Activated CD4-positive, alpha-beta T cell treated with anti-CD3 and anti-CD28 coated beads for 36 hours (primary cell): Measurements from ENCODE around the gene KLC1. TPM values are rescaled to one million over a fixed set of nuclear protein-coding genes. Genes with fewer than 3 reads are reported as not detected.
A peak's percentile ranks its signal among the peaks of the same experiment; 100 is the strongest.
"Not testable (repeated sequence)": the region's sequence is repeated elsewhere in the genome, so short reads cannot be mapped to it uniquely, and the experiment has no call there.

Source experiments
- ATAC-seq: fragments of 200-7000 bp; cut with Tn5 transposase; one replicate; pipeline ENCODE4 v1.10.0; 2021; ENCODE audit warnings: mild to moderate bottlenecking, moderate library complexity
- CTCF ChIA-PET: fragments of 350-600 bp; sonication (Branson Sonifier 250); formaldehyde crosslinking; loops from one replicate; lab custom pipeline; 2021; ENCODE audit warnings: antibody characterized with exemption; lab: Charles Lee
- POLR2A ChIA-PET: fragments of 350-600 bp; sonication (Branson Sonifier 250); formaldehyde crosslinking; loops from one replicate; lab custom pipeline; 2021; ENCODE audit warnings: antibody characterized with exemption, inconsistent platforms; lab: Charles Lee
- DNase-seq: peaks from one replicate; pipeline ENCODE4 v3.0.0-alpha.2; 2020
- H3K27ac Mint-ChIP-seq: one replicate; pipeline ENCODE4 v1.8.0; 2021; ENCODE audit warnings: mixed read lengths
- H3K27me3 Mint-ChIP-seq: one replicate; pipeline ENCODE4 v1.8.0; 2021; ENCODE audit warnings: mixed read lengths
- H3K36me3 Mint-ChIP-seq: one replicate; pipeline ENCODE4 v1.8.0; 2021; ENCODE audit warnings: low read depth, mixed read lengths
- H3K4me1 Mint-ChIP-seq: one replicate; pipeline ENCODE4 v1.8.0; 2021; ENCODE audit warnings: mixed read lengths
- H3K4me3 Mint-ChIP-seq: one replicate; pipeline ENCODE4 v1.8.0; 2021; ENCODE audit warnings: mild to moderate bottlenecking, moderate library complexity, mixed read lengths
- H3K9me3 Mint-ChIP-seq: one replicate; pipeline ENCODE4 v1.8.0; 2021; ENCODE audit warnings: low read depth, mixed read lengths
- intact Hi-C, 2 experiments: fragments of 100-400 bp; cut with DNase I in 1 of 2; cut with micrococcal nuclease in 1 of 2; formaldehyde crosslinking; loops; one replicate each; pipeline versions ENCODE4 v1.14.2 to v1.15.1; 2022 to 2024; cut with DNase I, micrococcal nuclease
- total RNA-seq, 2 experiments: library from RNA; stranded (reverse); gene quantifications; one replicate each; pipeline ENCODE4 v1.2.3, GENCODE V29; 2021

KLC1 gene
- total RNA-seq, 2 experiments from 2014 or later = 97.4 to 113 TPM

- no peak for ATAC-seq
- ChIA-PET POLR2A (no interaction called here), CTCF (interaction anchor here (0.7 kb wide), 1 partner anchor 18 kb away, joined by 3 read pairs; no protein-coding TSS in a partner anchor)
Measured at GRCh38 chr14:103649001-103649400, 20.0 kb downstream of the KLC1 start.

GRCh38 chr14:103650213-103650612 is 21.2 kb downstream of the KLC1 start:
- ChIA-PET POLR2A (no interaction called here), CTCF (no interaction called here)
- H3K36me3 Mint-ChIP-seq = peaks cover 5% of the 10 kb centered on the region
- H3K4me3 Mint-ChIP-seq = no peak overlapping the region
- no peaks in the 10 kb centered on the region for H3K27me3 Mint-ChIP-seq
- H3K4me1 Mint-ChIP-seq = peaks cover 11% of the 10 kb centered on the region
- ATAC-seq = no peak
- DNase-seq = no peak
- no peak overlapping the region for H3K27ac Mint-ChIP-seq
- H3K9me3 Mint-ChIP-seq = no peaks in the 10 kb centered on the region
- intact Hi-C loops = no loop called here

More at GRCh38 chr14:103649001-103649400, 20.0 kb downstream of the KLC1 start:
- no peaks in the 10 kb centered on the region for H3K27me3 Mint-ChIP-seq
- H3K9me3 Mint-ChIP-seq = no peaks in the 10 kb centered on the region
- no peak for DNase-seq
- intact Hi-C loops = no loop called here
- H3K4me1 Mint-ChIP-seq = peaks cover 8% of the 10 kb centered on the region
- H3K36me3 Mint-ChIP-seq = no peaks in the 10 kb centered on the region
- no peak overlapping the region for H3K27ac Mint-ChIP-seq
- H3K4me3 Mint-ChIP-seq = no peak overlapping the region

- no peak overlapping the region for H3K27ac Mint-ChIP-seq
- DNase-seq (no peak), ATAC-seq (no peak)
- intact Hi-C loops = no loop called here
- no peaks in the 10 kb centered on the region for H3K9me3 Mint-ChIP-seq
- no peak overlapping the region for H3K4me3 Mint-ChIP-seq
- peaks cover 9% of the 10 kb centered on the region for H3K4me1 Mint-ChIP-seq
- ChIA-PET CTCF (no interaction called here), POLR2A (no interaction called here)
- peaks cover 13% of the 10 kb centered on the region for H3K36me3 Mint-ChIP-seq
- H3K27me3 Mint-ChIP-seq = no peaks in the 10 kb centered on the region
Measured at GRCh38 chr14:103651585-103651984, 22.6 kb downstream of the KLC1 start.

GRCh38 chr14:103652806-103653205 is 23.8 kb downstream of the KLC1 start:
- Mint-ChIP-seq H3K4me1 (peaks cover 9% of the 10 kb centered on the region), H3K27me3 (no peaks in the 10 kb centered on the region), H3K4me3 (no peak overlapping the region), H3K36me3 (peaks cover 13% of the 10 kb centered on the region), H3K9me3 (no peaks in the 10 kb centered on the region), H3K27ac (no peak overlapping the region)
- ChIA-PET CTCF (interaction anchor here (0.6 to 1.2 kb wide), 2 partner anchors 39 to 356 kb away, joined by 3 to 6 read pairs; no protein-coding TSS in a partner anchor), POLR2A (no interaction called here)
- ATAC-seq (no peak), DNase-seq (no peak)
- intact Hi-C loops = no loop called here

GRCh38 chr14:103653336-103653735 is 24.3 kb downstream of the KLC1 start:
- POLR2A ChIA-PET, DNase-seq, intact Hi-C loops, H3K9me3 Mint-ChIP-seq, H3K4me1 Mint-ChIP-seq, H3K27ac Mint-ChIP-seq, H3K27me3 Mint-ChIP-seq, H3K4me3 Mint-ChIP-seq, ATAC-seq: not testable (repeated sequence)
- peaks cover 13% of the 10 kb centered on the region for H3K36me3 Mint-ChIP-seq
- CTCF ChIA-PET = interaction anchor here (0.6 to 1.2 kb wide), 2 partner anchors 40 to 357 kb away, joined by 3 to 6 read pairs; no protein-coding TSS in a partner anchor

GRCh38 chr14:103653805-103654204 is 24.8 kb downstream of the KLC1 start:
- Mint-ChIP-seq H3K27ac (peak overlapping the region; percentile 84), H3K9me3 (no peaks in the 10 kb centered on the region), H3K36me3 (peaks cover 13% of the 10 kb centered on the region), H3K27me3 (no peaks in the 10 kb centered on the region), H3K4me1 (peaks cover 9% of the 10 kb centered on the region), H3K4me3 (no peak overlapping the region)
- ChIA-PET POLR2A (no interaction called here), CTCF (no interaction called here)
- intact Hi-C loops = no loop called here
- DNase-seq = no peak
- no peak for ATAC-seq

- intact Hi-C loops = no loop called here
- Mint-ChIP-seq H3K9me3 (no peaks in the 10 kb centered on the region), H3K36me3 (peaks cover 17% of the 10 kb centered on the region), H3K27ac (peak overlapping the region; percentile 66), H3K27me3 (no peaks in the 10 kb centered on the region), H3K4me3 (no peak overlapping the region), H3K4me1 (peaks cover 9% of the 10 kb centered on the region)
- CTCF ChIA-PET = no interaction called here
- DNase-seq (no peak), ATAC-seq (no peak)
- POLR2A ChIA-PET = no interaction called here
Measured at GRCh38 chr14:103654619-103655018, 25.6 kb downstream of the KLC1 start.

GRCh38 chr14:103656031-103656755 is 27.2 kb downstream of the KLC1 start:
- DNase-seq = no peak
- ChIA-PET CTCF (interaction anchor here (0.7 to 0.8 kb wide), 3 partner anchors 12 to 161 kb away, joined by 3 read pairs; no protein-coding TSS in a partner anchor), POLR2A (no interaction called here)

GRCh38 chr14:103656756-103657133 is 27.7 kb downstream of the KLC1 start:
- intact Hi-C loops = no loop called here
- Mint-ChIP-seq H3K4me3 (no peak overlapping the region), H3K27ac (no peak overlapping the region), H3K36me3 (peaks cover 23% of the 10 kb centered on the region), H3K27me3 (no peaks in the 10 kb centered on the region), H3K4me1 (peaks cover 5% of the 10 kb centered on the region), H3K9me3 (no peaks in the 10 kb centered on the region)
- ChIA-PET CTCF (interaction anchor here (0.8 kb wide), 1 partner anchor 21 kb away, joined by 3 read pairs; no protein-coding TSS in a partner anchor), POLR2A (no interaction called here)
- ATAC-seq = no peak
- no peak for DNase-seq

More at GRCh38 chr14:103656031-103656755, 27.2 kb downstream of the KLC1 start:
- intact Hi-C loops = no loop called here
- no peak for ATAC-seq
- Mint-ChIP-seq H3K27me3 (no peaks in the 10 kb centered on the region), H3K27ac (no peak overlapping the region), H3K36me3 (peaks cover 22% of the 10 kb centered on the region), H3K4me1 (peaks cover 5% of the 10 kb centered on the region), H3K4me3 (no peak overlapping the region), H3K9me3 (no peaks in the 10 kb centered on the region)

- Mint-ChIP-seq H3K27me3 (no peaks in the 10 kb centered on the region), H3K27ac (no peak overlapping the region), H3K4me3 (no peak overlapping the region), H3K4me1 (peaks cover 5% of the 10 kb centered on the region), H3K9me3 (no peaks in the 10 kb centered on the region), H3K36me3 (peaks cover 28% of the 10 kb centered on the region)
- intact Hi-C loops = no loop called here
- POLR2A ChIA-PET = interaction anchor here (1.1 kb wide), 1 partner anchor 22 kb away, joined by 3 read pairs; no protein-coding TSS in a partner anchor
- CTCF ChIA-PET = interaction anchor here (0.6 kb wide), 1 partner anchor 74 kb away, joined by 4 read pairs; no protein-coding TSS in a partner anchor
- no peak for DNase-seq
- ATAC-seq = no peak
Measured at GRCh38 chr14:103657471-103657870, 28.5 kb downstream of the KLC1 start.

GRCh38 chr14:103659631-103660030 is 30.6 kb downstream of the KLC1 start:
- Mint-ChIP-seq H3K4me3 (no peak overlapping the region), H3K4me1 (peaks cover under 1% of the 10 kb centered on the region), H3K27me3 (no peaks in the 10 kb centered on the region), H3K27ac (peak overlapping the region; percentile 67), H3K9me3 (no peaks in the 10 kb centered on the region), H3K36me3 (peaks cover 32% of the 10 kb centered on the region)
- intact Hi-C loops = no loop called here
- no peak for ATAC-seq
- ChIA-PET POLR2A (no interaction called here), CTCF (interaction anchor here (0.6 to 1.0 kb wide), 2 partner anchors 9 to 520 kb away, joined by 3 read pairs; no protein-coding TSS in a partner anchor)
- no peak for DNase-seq

- ChIA-PET CTCF (no interaction called here), POLR2A (no interaction called here)
- Mint-ChIP-seq H3K27ac (no peak overlapping the region), H3K36me3 (peaks cover 24% of the 10 kb centered on the region), H3K4me1 (no peaks in the 10 kb centered on the region), H3K9me3 (no peaks in the 10 kb centered on the region), H3K27me3 (no peaks in the 10 kb centered on the region), H3K4me3 (no peak overlapping the region)
- DNase-seq (no peak), ATAC-seq (no peak)
- intact Hi-C loops = no loop called here
Measured at GRCh38 chr14:103662029-103662428, 33.0 kb downstream of the KLC1 start.
